Measurements from ENCODE around the gene GSN.

- TF ChIP-seq POLR2A (IDR thresholded peaks at IDR 0.05) (no peak), CTCF (IDR thresholded peaks at IDR 0.05) (no peak)
These were observed 33.2 kb upstream of the GSN start for GRCh38 chr9:121234832-121235161.

Measured in esophagus squamous epithelium (tissue), 4 donors.